ENCODE measurements around the gene LRRC57. TPM values are rescaled to one million over a fixed set of nuclear protein-coding genes. Genes with fewer than 3 reads are reported as not detected.

Gene LRRC57
- total and polyA plus RNA-seq, 2 of the 13 experiments (the other 11 are each of a cell fraction or from before 2014, with no cell fraction given), result 5.8 to 14.8 TPM

DNA sequence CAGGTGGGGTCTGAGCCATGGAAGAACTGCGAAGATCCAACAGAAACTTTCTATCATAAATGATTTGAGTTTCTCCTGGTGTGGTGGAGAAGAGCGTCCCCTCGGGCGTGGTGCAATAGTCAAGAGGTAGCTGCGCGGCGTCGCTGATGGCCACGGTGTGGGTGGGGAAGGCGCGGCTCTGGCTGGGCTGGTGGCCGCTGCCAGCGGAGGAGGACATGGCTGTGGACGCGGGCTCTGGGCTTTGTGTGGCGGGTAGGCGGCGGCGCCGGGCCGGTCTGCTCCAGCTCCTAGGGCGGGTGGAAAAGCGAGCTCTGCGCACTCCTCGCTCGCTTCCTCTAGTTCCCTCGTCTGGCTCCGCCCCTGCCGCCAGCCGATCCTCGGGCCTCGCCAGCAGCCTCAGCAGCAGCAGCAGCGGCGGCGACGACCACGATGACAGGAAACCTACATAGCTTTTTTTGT lies 32.7 kb upstream of the LRRC57 start (continued):
- no peak for TF ChIP-seq TGIF2 (CRISPR knock-in tag; IDR thresholded peaks at IDR 0.05)
- TF ChIP-seq IRF2 (CRISPR knock-in tag; IDR thresholded peaks at IDR 0.05), result no peak
- no peak for TF ChIP-seq ZFP36 (IDR thresholded peaks at IDR 0.05; ENCODE audit: borderline replicate concordance, low read depth, low read length, partially characterized antibody)
- TF ChIP-seq, protein P1, sequence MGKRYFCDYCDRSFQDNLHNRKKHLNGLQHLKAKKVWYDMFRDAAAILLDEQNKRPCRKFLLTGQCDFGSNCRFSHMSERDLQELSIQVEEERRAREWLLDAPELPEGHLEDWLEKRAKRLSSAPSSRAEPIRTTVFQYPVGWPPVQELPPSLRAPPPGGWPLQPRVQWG (CRISPR knock-in tag; IDR thresholded peaks at IDR 0.05; ENCODE audit: borderline replicate concordance, low read depth), result no peak
- TF ChIP-seq, protein P2, sequence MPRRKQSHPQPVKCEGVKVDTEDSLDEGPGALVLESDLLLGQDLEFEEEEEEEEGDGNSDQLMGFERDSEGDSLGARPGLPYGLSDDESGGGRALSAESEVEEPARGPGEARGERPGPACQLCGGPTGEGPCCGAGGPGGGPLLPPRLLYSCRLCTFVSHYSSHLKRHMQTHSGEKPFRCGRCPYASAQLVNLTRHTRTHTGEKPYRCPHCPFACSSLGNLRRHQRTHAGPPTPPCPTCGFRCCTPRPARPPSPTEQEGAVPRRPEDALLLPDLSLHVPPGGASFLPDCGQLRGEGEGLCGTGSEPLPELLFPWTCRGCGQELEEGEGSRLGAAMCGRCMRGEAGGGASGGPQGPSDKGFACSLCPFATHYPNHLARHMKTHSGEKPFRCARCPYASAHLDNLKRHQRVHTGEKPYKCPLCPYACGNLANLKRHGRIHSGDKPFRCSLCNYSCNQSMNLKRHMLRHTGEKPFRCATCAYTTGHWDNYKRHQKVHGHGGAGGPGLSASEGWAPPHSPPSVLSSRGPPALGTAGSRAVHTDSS (CRISPR knock-in tag; conservative IDR thresholded peaks at IDR 0.05), result no peak
- TF ChIP-seq THAP9 (CRISPR knock-in tag; IDR thresholded peaks at IDR 0.05; ENCODE audit: borderline replicate concordance), result no peak
- no peak for TF ChIP-seq GTF2F1 (IDR thresholded peaks at IDR 0.05; ENCODE audit: low read length)
- no peak for TF ChIP-seq MAZ (IDR thresholded peaks at IDR 0.05; ENCODE audit: borderline replicate concordance, low read depth, low read length)
- TF ChIP-seq MAZ (CRISPR knock-in tag; IDR thresholded peaks at IDR 0.05; ENCODE audit: low read depth), result peak; percentile 55; the same call in 1 of the 2 replicates
- TF ChIP-seq, protein P3, sequence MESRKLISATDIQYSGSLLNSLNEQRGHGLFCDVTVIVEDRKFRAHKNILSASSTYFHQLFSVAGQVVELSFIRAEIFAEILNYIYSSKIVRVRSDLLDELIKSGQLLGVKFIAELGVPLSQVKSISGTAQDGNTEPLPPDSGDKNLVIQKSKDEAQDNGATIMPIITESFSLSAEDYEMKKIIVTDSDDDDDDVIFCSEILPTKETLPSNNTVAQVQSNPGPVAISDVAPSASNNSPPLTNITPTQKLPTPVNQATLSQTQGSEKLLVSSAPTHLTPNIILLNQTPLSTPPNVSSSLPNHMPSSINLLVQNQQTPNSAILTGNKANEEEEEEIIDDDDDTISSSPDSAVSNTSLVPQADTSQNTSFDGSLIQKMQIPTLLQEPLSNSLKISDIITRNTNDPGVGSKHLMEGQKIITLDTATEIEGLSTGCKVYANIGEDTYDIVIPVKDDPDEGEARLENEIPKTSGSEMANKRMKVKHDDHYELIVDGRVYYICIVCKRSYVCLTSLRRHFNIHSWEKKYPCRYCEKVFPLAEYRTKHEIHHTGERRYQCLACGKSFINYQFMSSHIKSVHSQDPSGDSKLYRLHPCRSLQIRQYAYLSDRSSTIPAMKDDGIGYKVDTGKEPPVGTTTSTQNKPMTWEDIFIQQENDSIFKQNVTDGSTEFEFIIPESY (CRISPR knock-in tag; IDR thresholded peaks at IDR 0.05), result no peak
- TF ChIP-seq KAT2B (IDR thresholded peaks at IDR 0.05; ENCODE audit: borderline replicate concordance, low read depth, low read length), result no peak
- no peak for TF ChIP-seq GATA4 (IDR thresholded peaks at IDR 0.05; ENCODE audit: borderline replicate concordance, low read depth)
- TF ChIP-seq ZNF101 (CRISPR knock-in tag; IDR thresholded peaks at IDR 0.05; ENCODE audit: borderline replicate concordance, low read depth), result no peak
- no peak for TF ChIP-seq SALL2 (CRISPR knock-in tag; IDR thresholded peaks at IDR 0.05)
- TF ChIP-seq, protein P4, sequence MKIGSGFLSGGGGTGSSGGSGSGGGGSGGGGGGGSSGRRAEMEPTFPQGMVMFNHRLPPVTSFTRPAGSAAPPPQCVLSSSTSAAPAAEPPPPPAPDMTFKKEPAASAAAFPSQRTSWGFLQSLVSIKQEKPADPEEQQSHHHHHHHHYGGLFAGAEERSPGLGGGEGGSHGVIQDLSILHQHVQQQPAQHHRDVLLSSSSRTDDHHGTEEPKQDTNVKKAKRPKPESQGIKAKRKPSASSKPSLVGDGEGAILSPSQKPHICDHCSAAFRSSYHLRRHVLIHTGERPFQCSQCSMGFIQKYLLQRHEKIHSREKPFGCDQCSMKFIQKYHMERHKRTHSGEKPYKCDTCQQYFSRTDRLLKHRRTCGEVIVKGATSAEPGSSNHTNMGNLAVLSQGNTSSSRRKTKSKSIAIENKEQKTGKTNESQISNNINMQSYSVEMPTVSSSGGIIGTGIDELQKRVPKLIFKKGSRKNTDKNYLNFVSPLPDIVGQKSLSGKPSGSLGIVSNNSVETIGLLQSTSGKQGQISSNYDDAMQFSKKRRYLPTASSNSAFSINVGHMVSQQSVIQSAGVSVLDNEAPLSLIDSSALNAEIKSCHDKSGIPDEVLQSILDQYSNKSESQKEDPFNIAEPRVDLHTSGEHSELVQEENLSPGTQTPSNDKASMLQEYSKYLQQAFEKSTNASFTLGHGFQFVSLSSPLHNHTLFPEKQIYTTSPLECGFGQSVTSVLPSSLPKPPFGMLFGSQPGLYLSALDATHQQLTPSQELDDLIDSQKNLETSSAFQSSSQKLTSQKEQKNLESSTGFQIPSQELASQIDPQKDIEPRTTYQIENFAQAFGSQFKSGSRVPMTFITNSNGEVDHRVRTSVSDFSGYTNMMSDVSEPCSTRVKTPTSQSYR (CRISPR knock-in tag; IDR thresholded peaks at IDR 0.05; ENCODE audit: borderline replicate concordance), result no peak
- no peak for TF ChIP-seq TCF7 (IDR thresholded peaks at IDR 0.05; ENCODE audit: low read depth)
- TF ChIP-seq ZNF580 (CRISPR knock-in tag; IDR thresholded peaks at IDR 0.05; ENCODE audit: borderline replicate concordance, low read depth), result no peak
- TF ChIP-seq GZF1 (CRISPR knock-in tag; IDR thresholded peaks at IDR 0.05), result 0 out of 2 replicates have a peak, but pooled peaks have one; percentile 21
- no peak for TF ChIP-seq FOXJ3 (CRISPR knock-in tag; IDR thresholded peaks at IDR 0.05; ENCODE audit: borderline replicate concordance)
- TF ChIP-seq ZNF780A (CRISPR knock-in tag; IDR thresholded peaks at IDR 0.05), result no peak
- TF ChIP-seq ZMAT3 (CRISPR knock-in tag; conservative IDR thresholded peaks at IDR 0.05), result no peak

All from HepG2 (cell line).